HCT116 (cell line): Measurements from ENCODE around the gene FIBCD1.

ENCODE experiments used
- EZH2 ChIP-seq: fragments of 200-600 bp; sonication (generic); IDR thresholded peaks from 2 replicates; pipeline ENCODE4 v1.6.1; 2017; ENCODE audit warnings: antibody characterized with exemption, mixed run types
- EZH2phosphoT487 ChIP-seq: fragments of 200-600 bp; IDR thresholded peaks from 2 replicates; pipeline ENCODE4 v1.6.1; 2018; ENCODE audit warnings: antibody characterized with exemption, borderline replicate concordance
- POLR2A ChIP-seq: IDR thresholded peaks from 2 replicates; pipeline ENCODE4 v1.7.0; 2011; ENCODE audit warnings: borderline replicate concordance; ENCODE audit not compliant: insufficient read depth, insufficient read length; ENCODE audit errors: extremely low read depth
- TF ChIP-seq, protein P1 (sequence below), 3 experiments: fragments of 200-600 bp in 1 of 3; sonication (generic) in 1 of 3; IDR thresholded peaks in 2 of 3; conservative IDR thresholded peaks in 1 of 3; 2 replicates each; pipeline ENCODE4 v1.5.1; 2012 to 2017; ENCODE audit warnings: low read depth in 2 of 3, low read length in 2 of 3, antibody characterized with exemption in 1 of 3, borderline replicate concordance in 1 of 3, control low read depth in 1 of 3, mild to moderate bottlenecking in 1 of 3, mixed read lengths in 1 of 3, mixed run types in 1 of 3, moderate library complexity in 1 of 3; ENCODE audit not compliant: insufficient read depth in 1 of 3
- TF ChIP-seq, protein P2 (sequence below): IDR thresholded peaks from 2 replicates; pipeline ENCODE4 v1.6.1; 2011; ENCODE audit warnings: mild to moderate bottlenecking, low read length, moderate library complexity; ENCODE audit not compliant: insufficient replicate concordance; ENCODE audit errors: extremely low read depth
- TF ChIP-seq, protein P3 (sequence below): IDR thresholded peaks from 2 replicates; pipeline ENCODE4 v1.6.1; 2012; ENCODE audit warnings: low read depth

DNA sequence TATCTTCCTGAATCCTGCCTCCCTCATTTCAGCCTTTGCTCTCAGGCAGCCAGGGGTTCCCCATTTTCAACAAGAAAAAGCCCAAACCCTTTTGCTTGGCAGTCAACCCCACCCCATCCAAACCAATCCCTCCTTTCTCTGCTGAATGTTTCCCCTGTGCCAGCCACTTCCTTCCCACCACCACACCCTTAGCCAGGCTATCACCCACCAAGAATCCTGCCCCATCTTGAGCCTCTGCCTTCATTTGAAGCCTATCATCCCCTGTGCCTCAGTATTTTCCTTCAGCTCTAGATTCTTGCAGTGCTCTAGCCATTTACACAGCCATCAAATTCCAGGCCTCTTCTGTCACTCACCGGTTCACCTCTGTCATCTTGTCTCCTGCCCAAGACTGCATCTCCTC, 15.3 kb upstream of the FIBCD1 start:
- TF ChIP-seq, protein P1, sequence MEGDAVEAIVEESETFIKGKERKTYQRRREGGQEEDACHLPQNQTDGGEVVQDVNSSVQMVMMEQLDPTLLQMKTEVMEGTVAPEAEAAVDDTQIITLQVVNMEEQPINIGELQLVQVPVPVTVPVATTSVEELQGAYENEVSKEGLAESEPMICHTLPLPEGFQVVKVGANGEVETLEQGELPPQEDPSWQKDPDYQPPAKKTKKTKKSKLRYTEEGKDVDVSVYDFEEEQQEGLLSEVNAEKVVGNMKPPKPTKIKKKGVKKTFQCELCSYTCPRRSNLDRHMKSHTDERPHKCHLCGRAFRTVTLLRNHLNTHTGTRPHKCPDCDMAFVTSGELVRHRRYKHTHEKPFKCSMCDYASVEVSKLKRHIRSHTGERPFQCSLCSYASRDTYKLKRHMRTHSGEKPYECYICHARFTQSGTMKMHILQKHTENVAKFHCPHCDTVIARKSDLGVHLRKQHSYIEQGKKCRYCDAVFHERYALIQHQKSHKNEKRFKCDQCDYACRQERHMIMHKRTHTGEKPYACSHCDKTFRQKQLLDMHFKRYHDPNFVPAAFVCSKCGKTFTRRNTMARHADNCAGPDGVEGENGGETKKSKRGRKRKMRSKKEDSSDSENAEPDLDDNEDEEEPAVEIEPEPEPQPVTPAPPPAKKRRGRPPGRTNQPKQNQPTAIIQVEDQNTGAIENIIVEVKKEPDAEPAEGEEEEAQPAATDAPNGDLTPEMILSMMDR (IDR thresholded peaks at IDR 0.05 in 2 of 3, conservative IDR thresholded peaks at IDR 0.05 in 1 of 3; ENCODE audit: borderline replicate concordance in 1 of 3, insufficient read depth in 1 of 3, low read depth in 2 of 3, low read length in 2 of 3) = no peak
- TF ChIP-seq POLR2A = no peak
- TF ChIP-seq, protein P2, sequence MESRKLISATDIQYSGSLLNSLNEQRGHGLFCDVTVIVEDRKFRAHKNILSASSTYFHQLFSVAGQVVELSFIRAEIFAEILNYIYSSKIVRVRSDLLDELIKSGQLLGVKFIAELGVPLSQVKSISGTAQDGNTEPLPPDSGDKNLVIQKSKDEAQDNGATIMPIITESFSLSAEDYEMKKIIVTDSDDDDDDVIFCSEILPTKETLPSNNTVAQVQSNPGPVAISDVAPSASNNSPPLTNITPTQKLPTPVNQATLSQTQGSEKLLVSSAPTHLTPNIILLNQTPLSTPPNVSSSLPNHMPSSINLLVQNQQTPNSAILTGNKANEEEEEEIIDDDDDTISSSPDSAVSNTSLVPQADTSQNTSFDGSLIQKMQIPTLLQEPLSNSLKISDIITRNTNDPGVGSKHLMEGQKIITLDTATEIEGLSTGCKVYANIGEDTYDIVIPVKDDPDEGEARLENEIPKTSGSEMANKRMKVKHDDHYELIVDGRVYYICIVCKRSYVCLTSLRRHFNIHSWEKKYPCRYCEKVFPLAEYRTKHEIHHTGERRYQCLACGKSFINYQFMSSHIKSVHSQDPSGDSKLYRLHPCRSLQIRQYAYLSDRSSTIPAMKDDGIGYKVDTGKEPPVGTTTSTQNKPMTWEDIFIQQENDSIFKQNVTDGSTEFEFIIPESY = no peak
- no peak for TF ChIP-seq EZH2phosphoT487
- TF ChIP-seq, protein P3, sequence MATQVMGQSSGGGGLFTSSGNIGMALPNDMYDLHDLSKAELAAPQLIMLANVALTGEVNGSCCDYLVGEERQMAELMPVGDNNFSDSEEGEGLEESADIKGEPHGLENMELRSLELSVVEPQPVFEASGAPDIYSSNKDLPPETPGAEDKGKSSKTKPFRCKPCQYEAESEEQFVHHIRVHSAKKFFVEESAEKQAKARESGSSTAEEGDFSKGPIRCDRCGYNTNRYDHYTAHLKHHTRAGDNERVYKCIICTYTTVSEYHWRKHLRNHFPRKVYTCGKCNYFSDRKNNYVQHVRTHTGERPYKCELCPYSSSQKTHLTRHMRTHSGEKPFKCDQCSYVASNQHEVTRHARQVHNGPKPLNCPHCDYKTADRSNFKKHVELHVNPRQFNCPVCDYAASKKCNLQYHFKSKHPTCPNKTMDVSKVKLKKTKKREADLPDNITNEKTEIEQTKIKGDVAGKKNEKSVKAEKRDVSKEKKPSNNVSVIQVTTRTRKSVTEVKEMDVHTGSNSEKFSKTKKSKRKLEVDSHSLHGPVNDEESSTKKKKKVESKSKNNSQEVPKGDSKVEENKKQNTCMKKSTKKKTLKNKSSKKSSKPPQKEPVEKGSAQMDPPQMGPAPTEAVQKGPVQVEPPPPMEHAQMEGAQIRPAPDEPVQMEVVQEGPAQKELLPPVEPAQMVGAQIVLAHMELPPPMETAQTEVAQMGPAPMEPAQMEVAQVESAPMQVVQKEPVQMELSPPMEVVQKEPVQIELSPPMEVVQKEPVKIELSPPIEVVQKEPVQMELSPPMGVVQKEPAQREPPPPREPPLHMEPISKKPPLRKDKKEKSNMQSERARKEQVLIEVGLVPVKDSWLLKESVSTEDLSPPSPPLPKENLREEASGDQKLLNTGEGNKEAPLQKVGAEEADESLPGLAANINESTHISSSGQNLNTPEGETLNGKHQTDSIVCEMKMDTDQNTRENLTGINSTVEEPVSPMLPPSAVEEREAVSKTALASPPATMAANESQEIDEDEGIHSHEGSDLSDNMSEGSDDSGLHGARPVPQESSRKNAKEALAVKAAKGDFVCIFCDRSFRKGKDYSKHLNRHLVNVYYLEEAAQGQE = no peak
- no peak for TF ChIP-seq EZH2
